DMS153 treated with DMSO at 0.1 percent for 48 hours (cell line): ENCODE data around the gene ACP7.
"Not testable (repeated sequence)": the region's sequence is repeated elsewhere in the genome, so short reads cannot be mapped to it uniquely, and the experiment has no call there.

Source experiments
- DNase-seq: peaks from one replicate; lab custom pipeline; 2025; ENCODE audit not compliant: unreplicated experiment; lab: John Stamatoyannopoulos, UW

The ACP7 gene

GRCh38 chr19:39077323-39077722, 6.8 kb upstream of the ACP7 start:
- DNase-seq: no peak

DNA sequence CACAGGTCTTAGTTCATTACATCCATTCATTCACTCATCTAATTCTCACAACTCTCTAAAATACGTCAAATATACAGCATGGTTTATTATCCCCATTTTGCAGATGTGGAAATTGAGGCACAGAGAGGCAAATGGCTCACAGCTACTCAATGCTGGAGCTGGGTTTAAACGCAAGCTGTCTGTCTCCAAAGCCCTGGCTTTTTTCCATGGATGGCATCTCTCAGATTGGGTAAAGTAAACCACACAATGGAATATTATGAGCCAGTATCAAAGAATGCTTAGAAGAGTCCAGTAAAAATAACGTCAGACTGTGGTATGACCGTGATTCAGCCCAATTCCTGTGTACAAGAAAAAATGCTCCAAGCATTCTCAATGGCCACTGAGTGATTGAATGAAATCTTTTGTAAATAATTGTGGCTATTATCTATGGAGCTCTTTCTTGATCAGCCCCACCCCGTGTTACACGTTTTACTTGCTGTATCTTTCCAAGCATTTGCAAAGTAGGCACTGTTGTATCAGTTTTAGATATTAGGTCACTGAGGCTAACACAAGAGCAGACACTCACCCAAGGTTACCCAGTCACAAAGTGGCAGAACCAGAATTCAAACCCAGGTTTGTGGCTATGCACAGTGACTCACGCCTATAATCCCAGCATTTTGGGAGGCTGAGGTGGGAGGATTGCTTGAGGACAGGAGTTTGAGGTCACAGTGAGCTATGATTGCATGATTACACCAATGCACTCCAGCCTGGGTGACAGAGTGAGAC, 5.5 kb upstream of the ACP7 start:
- no peak for DNase-seq

GRCh38 chr19:39080431-39080830, 3.7 kb upstream of the ACP7 start:
- DNase-seq: no peak

- no peak for DNase-seq
Measured at GRCh38 chr19:39082167-39082566, 2.0 kb upstream of the ACP7 start.

DNA sequence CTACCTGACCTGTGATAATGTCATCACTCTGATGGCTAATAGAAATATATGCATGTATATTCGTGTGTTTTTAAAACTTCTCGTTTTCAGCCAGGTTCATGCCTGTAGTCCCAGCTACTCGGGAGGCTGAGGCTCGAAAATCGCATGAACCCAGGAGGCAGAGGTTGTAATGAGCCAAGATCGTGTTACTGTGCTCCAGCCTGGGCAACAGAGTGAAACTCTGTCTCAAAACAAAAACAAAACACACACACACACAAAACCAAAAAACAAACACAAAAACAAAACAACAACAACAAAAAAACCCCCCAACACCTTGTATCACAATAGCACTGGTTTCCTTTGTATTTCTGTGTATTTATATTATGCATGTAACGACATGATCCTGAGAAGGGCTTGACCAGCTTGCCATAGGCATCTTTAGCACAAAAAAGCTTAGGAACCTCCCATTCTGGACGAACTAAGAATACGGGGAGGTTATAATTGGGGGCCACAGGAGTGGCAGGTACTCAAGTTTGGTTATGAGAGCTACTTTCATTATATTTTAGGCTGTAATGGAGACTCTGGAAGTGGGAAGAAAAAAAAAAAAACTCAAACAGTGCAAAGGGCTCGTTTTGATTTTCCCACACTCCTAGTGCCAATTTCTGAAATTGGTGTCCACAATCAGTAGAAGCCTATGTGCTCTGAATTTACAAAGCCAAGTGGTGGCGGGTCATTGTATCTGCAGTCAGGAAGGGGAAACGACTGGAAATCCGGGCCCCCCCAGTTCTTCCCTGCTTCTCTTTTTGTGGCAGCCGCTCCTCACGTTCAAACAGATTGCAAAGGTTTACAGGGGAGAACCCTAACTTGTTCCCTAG, 1.2 kb upstream of the ACP7 start:
- DNase-seq: no peak

- DNase-seq: no peak
Measured at GRCh38 chr19:39083599-39083982, 577 bp upstream of the ACP7 start.

GRCh38 chr19:39084732-39085080, 538 bp downstream of the ACP7 start:
- no peak for DNase-seq

DNA sequence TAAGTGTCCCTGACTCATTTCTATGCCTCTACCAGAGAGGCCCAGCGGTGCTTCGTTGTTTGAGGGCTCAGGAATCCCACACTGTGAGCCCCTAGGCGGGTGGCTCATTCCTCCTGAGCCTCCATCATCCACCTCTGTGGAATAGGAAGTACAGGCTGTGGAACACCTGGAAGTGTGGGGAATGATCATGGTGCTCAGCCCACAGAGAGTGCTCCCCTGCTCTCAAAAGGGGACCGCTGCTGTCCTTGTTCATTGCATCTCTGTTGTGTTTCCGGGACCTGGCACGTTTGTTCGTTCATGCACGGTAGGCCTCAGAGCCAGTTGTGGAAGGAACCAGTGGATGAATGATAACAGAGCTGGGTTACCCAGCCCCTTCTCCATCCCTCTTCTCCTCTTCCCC, 1.2 kb downstream of the ACP7 start:
- no peak for DNase-seq

DNA sequence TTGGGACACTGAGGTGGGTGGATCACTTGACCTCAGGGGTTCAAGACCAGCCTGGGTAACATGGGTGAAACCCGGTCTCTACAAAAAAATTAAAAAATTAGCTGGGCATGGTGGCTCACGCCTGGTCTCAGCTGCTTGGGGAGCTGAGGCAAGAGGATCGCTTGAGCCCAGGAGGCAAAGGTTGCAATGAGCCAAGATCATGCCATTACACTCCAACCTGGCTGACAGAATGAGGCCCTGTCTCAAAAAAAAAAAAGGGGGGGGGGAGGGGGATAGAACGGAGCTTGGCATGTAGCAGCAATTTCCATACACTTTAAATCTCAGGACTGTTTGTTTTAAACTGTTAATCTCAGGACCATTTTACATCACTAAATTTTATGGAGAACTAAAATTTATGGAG, 2.2 kb downstream of the ACP7 start:
- DNase-seq: no peak

GRCh38 chr19:39087907-39088686, 3.9 kb downstream of the ACP7 start:
- DNase-seq: no peak

DNA sequence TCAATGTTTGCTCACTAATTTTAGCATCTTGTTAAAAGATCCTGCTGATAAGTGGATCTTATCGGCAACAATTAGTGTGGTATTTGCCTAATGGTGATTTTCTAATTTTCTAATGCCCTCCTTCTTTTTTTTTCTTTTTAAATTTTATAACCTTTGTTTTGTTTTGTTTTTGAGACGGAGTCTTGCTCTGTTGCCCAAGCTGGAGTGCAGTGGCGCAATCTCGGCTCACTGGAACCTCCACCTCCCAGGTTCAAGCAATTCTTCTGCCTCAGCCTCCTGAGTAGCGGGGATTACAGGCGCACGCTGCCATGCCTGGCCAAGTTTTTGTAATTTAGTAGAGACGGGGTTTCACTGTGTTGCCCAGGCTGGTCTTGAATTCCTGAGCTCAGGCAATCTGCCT, 5.8 kb downstream of the ACP7 start:
- not testable (repeated sequence) for DNase-seq

- DNase-seq: no peak
Measured at GRCh38 chr19:39090881-39091280, 6.7 kb downstream of the ACP7 start.

GRCh38 chr19:39095799-39096540, 11.8 kb downstream of the ACP7 start:
- DNase-seq: not testable (repeated sequence)

DNA sequence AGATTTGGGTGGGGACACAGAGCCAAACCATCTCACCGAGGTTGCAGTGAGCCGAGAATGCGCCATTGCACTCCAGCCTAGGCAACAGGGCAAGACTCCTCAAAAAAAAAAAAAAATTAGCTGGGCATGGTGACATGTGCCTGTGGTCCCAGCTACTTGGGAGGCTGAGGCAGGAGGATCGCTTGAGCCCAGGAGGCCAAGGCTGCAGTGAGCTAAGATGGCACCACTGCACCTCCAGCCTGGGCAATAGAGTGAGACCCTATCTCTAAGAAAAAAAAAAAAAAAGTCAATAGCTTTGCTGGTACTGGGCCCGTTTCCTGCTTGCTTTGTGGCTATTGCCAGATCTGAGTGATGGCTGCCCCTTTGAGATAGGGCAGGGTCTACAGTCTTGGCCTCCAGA, 13.1 kb downstream of the ACP7 start:
- no peak for DNase-seq

DNA sequence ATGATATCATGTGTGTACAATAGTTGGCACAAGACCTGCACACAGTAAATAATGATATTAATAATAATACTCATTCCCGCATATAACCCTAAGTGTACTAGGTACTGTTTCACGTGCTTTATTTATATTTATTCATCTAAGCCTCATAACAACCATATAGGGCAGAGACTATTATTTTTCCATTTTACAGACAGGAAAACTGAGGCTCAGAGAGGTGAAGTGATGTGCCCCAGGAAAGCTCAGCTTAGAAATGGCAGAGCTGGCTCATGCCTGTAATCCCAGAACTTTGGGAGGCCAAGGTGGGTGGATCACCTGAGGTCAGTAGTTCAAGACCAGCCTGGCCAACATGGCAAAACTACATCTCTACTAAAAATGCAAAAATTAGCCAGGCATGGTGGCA, 13.6 kb downstream of the ACP7 start:
- DNase-seq: no peak

DNA sequence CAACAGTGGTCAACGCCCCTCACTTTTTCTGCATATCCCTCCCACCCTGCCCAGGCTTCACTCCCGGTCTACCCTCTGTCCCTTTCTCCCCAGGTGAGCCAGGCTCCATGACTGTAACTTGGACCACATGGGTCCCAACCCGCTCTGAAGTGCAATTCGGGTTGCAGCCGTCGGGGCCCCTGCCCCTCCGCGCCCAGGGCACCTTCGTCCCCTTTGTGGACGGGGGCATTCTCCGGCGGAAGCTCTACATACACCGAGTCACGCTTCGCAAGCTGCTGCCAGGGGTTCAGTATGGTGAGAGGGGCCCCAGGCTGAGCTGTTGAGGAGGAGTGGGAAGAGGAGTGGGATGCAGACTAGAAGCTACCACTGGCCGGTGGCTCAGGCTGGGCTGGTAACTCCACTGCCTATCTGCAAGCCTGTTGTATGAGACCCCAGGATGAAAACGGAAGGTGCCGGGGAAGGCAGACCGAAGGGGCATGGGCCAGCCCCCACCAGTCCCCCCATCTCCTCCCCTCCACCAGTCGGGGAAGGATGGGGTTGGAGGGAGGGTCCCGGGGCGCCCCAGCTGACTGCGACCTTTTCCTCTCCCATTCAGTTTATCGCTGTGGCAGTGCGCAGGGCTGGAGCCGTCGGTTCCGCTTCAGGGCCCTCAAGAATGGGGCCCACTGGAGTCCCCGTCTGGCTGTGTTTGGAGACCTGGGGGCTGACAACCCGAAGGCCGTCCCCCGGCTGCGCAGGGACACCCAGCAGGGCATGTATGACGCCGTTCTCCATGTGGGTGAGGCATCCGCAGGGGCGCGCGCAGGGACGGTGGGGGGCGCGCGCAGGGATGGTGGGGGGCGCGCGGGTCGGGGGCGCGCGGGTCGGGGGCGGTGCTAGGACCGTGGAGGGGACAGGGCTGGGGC, 14.4 kb downstream of the ACP7 start:
- no peak for DNase-seq

DNA sequence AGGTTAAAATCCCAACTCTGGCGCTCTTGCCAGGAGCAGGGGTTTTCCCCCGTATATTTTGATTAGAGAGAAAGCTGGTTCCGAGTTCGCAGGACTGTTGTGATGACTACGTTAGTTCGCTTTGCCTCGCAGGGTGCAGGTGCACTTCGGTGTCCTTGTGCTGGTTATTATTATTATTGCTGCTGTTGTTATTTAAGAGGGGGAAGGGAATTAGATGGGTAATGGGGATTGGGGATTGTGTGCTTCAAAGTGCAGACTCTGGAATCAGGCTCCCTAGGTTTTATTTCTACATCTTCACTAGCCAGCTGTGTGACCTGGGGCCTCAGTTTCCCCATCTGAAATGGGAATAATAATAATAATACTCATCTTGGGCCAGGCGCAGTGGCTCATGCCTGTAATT, 15.2 kb downstream of the ACP7 start:
- no peak for DNase-seq

DNA sequence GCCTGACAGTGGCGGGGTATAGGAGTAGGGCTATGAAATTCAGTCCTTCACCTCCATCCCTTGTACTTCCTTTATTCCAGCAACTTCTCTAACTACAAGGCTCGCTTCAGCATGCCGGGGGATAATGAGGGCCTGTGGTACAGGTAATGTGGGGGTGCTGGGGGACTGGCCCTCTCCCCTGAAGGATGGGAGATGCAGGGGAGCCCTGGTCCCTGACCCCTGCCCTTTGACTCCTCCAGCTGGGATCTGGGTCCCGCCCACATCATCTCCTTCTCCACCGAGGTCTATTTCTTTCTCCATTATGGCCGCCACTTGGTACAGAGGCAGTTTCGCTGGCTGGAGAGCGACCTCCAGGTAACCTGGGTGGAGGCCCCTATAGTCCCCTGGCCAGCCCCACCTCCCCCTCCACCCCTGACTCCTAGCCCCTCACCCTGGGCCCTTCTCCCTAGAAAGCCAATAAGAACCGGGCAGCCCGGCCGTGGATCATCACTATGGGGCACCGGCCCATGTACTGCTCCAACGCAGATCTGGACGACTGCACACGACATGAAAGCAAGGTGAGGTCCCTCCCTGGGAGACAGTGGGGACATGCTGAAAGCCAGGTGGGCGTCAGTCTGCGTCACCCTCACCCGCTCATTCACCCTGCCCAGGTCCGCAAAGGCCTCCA, 16.5 kb downstream of the ACP7 start:
- DNase-seq: no peak

DNA sequence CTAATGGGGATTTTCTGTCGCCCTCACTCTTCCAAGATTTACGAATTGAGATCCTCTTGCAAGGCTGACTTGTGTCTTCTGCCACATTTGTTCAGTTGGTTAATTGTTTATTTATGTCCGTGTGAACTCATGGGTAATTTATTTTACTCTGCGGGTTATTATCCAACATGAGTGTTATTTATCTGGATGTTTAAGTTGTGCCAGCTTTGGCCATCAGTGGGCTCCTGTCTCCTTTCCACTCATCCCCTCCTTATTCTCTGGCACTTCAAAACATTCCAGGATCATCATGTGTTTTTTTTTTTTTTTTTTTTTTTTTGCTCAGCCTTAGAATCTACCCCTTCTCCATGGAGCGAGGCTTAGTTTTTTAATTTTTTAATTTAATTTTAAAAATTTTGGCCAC, 19.0 kb downstream of the ACP7 start:
- DNase-seq: no peak

DNA sequence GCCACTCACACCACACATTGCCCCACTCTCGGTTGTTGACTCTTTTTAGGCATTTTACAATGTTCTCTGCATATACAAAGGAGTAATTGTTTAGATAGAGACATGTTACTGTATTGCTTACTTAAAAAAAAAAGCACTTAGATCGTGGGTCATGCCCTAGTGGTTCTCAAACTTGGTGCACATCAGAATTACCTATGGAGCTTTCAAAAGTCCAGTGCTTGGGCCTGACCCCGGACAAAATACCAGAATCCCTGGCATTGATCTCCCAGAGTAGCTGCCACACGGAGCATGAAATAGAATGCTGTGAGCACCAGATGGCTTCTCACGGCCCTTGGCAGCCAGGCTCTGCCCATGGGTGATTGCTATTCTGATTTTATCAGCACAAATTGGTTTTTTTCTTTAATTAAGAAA, 20.0 kb downstream of the ACP7 start:
- DNase-seq: no peak
